Type B pancreatic cell (in vitro differentiated cells): ENCODE results near the gene PARP12. TPM values are rescaled to one million over a fixed set of nuclear protein-coding genes. Genes with fewer than 3 reads are reported as not detected.

ENCODE experiments used
- DNase-seq: peaks from one replicate; pipeline ENCODE4 v3.0.0; 2021; ENCODE audit warnings: mixed read lengths; ENCODE audit not compliant: unreplicated experiment; ENCODE audit errors: extremely low spot score
- H3K27ac Mint-ChIP-seq: 2 replicates; pipeline ENCODE4 v1.8.0; 2021; ENCODE audit warnings: mild to moderate bottlenecking, mixed read lengths
- H3K27me3 Mint-ChIP-seq: 2 replicates; pipeline ENCODE4 v1.8.0; 2021; ENCODE audit warnings: mixed read lengths
- H3K36me3 Mint-ChIP-seq: 2 replicates; pipeline ENCODE4 v1.8.0; 2021; ENCODE audit warnings: mixed read lengths
- H3K4me1 Mint-ChIP-seq: one replicate; pipeline ENCODE4 v1.8.0; 2021; ENCODE audit warnings: mixed read lengths; ENCODE audit not compliant: unreplicated experiment
- H3K4me3 Mint-ChIP-seq: 2 replicates; pipeline ENCODE4 v1.8.0; 2021; ENCODE audit warnings: mild to moderate bottlenecking, mixed read lengths
- H3K9me3 Mint-ChIP-seq: 2 replicates; pipeline ENCODE4 v1.8.0; 2021; ENCODE audit warnings: mixed read lengths
- total RNA-seq: library from RNA; stranded (reverse); gene quantifications from 2 replicates; pipeline ENCODE4 v1.2.1, GENCODE V29; 2021; ENCODE audit warnings: low replicate concordance
- TF ChIP-seq, protein P1 (sequence below): fragments of 200-600 bp; sonication (generic); conservative IDR thresholded peaks from 2 replicates; pipeline ENCODE4 v1.5.0; 2021; ENCODE audit warnings: antibody characterized with exemption, mild to moderate bottlenecking

The PARP12 gene
- total RNA-seq, 1 donor from 2014 or later = 11.9 TPM

DNA sequence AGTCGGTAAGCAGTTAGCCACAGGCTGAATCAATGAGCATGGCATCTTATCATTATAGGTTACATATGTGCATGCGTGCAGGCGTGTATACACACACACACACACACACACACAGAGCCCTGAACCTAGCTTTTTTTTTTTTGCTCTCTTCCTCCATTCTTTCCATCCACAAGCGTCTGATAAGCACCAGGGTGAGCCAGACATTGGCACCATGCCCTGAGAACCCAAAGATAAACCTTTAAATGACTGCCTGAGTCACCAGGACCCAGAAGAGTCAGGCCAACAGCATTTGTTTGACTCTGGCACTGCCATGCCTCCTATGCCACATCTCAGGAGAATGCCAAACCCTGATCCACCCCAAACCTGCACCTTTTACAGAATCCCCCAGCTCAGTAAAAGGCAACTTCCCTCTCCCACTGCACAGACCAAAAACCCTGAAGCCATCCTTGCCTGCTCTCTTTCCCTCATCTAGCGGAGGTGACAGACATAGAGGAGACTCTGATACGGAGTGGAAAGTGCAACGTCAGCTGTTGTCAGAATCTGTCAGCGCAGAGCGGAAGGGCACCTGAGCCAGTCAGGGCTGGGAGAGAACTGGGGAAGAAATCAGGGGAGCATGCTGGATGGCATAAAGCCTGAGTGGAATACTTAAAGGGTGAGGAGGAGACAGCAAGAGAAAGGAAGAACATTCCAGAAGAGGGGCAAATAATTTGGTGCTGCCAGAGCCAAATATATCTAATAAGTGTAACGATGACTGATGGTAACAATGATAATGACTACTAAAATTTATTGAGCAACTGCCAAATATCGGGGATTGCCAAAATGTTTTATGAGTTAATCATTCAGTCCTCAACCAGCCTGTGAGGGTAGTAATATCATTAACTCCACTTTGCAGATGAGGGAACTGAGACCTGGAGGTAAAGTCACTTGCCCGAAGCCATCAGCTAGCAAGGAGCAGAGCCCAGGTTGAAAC lies 3.2 kb downstream of the PARP12 start:
- peaks cover 12% of the 10 kb centered on the region for H3K4me1 Mint-ChIP-seq
- no peak for DNase-seq
- H3K9me3 Mint-ChIP-seq = no peaks in the 10 kb centered on the region
- peaks cover 21% of the 10 kb centered on the region for H3K27me3 Mint-ChIP-seq
- TF ChIP-seq, protein P1, sequence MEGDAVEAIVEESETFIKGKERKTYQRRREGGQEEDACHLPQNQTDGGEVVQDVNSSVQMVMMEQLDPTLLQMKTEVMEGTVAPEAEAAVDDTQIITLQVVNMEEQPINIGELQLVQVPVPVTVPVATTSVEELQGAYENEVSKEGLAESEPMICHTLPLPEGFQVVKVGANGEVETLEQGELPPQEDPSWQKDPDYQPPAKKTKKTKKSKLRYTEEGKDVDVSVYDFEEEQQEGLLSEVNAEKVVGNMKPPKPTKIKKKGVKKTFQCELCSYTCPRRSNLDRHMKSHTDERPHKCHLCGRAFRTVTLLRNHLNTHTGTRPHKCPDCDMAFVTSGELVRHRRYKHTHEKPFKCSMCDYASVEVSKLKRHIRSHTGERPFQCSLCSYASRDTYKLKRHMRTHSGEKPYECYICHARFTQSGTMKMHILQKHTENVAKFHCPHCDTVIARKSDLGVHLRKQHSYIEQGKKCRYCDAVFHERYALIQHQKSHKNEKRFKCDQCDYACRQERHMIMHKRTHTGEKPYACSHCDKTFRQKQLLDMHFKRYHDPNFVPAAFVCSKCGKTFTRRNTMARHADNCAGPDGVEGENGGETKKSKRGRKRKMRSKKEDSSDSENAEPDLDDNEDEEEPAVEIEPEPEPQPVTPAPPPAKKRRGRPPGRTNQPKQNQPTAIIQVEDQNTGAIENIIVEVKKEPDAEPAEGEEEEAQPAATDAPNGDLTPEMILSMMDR = no peak
- H3K4me3 Mint-ChIP-seq = peak overlapping the region; percentile 86
- H3K36me3 Mint-ChIP-seq = peaks cover 10% of the 10 kb centered on the region
- H3K27ac Mint-ChIP-seq = peak overlapping the region; percentile 37

DNA sequence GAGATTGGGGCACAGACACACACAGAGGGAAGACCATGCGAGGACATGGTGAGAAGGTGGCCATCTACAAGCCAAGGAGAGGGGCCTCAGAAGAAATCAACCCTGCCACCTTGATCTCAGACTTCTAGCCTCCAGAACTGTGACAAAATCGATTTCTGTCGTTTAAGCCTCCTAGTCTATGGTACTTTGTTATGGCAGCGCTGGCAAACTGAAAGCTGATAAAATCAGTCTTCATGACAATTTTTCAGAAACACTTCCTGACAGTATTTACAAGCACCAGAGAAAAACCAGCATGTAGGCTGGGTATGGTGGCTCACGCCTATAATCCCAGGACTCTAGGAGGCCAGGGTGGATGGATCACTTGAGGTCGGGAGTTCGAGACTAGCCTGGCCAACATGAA lies 4.2 kb downstream of the PARP12 start:
- peaks cover 5% of the 10 kb centered on the region for H3K36me3 Mint-ChIP-seq
- TF ChIP-seq, protein P1 = no peak
- H3K9me3 Mint-ChIP-seq = no peaks in the 10 kb centered on the region
- no peak for DNase-seq
- H3K27me3 Mint-ChIP-seq = peaks cover 21% of the 10 kb centered on the region
- no peak overlapping the region for H3K4me3 Mint-ChIP-seq
- H3K4me1 Mint-ChIP-seq = peaks cover 12% of the 10 kb centered on the region
- no peak overlapping the region for H3K27ac Mint-ChIP-seq

DNA sequence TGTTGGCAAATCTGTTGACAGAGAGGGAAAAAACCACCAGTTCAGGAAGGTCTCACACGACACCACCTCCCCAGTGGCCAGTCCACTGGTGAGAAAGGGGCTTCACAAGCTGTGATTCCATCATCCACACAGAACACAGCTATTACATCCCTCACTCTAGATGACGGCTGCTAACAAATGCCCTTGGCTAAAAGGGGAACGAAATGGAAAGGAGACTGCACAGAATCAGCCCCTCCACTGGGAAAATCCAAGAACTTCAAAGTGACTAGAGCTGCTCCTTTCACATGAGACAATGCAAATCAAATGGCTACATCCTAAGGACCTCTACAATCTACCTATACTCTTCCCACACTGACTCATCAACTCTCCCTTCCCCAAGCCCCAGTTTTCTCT lies 5.6 kb downstream of the PARP12 start:
- H3K4me3 Mint-ChIP-seq = no peak overlapping the region
- H3K27ac Mint-ChIP-seq = no peak overlapping the region
- peaks cover 21% of the 10 kb centered on the region for H3K27me3 Mint-ChIP-seq
- H3K36me3 Mint-ChIP-seq = peaks cover 8% of the 10 kb centered on the region
- no peaks in the 10 kb centered on the region for H3K9me3 Mint-ChIP-seq
- no peak for DNase-seq
- TF ChIP-seq, protein P1 = no peak
- H3K4me1 Mint-ChIP-seq = peaks cover 12% of the 10 kb centered on the region

DNA sequence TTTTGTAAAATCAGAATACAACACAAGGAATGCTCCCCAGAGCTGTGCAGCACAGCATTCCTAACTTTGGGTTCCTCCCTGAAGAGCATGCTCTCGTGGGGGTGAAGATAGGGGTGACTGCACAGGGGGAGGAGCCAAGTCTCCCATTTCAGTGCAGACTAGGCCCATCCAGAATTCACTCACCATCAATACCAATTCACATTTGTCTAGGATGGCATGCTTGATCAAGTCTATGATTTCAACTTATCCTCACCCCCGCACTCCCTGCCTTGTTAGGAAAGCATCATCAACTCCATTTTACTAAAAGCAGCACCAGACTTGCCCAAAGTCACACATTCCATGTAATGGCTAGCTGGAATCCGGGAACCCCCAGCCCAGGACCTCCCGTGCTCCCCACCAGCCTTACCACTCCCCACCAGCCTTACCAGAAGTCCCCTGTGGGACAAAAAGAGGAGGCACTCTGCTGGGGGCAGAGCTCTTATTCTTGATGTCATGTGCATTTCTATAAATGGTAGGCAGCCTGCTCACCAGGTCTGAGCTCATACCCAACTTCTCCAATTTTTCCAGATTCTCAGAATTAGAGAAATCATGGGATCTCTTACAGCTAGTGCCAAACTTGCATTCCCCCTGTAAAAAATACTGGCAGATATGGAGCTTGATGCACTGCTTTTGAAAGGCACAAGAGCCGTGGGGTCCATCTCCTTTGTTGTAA lies 6.2 kb downstream of the PARP12 start:
- Mint-ChIP-seq H3K9me3 (no peaks in the 10 kb centered on the region), H3K4me1 (peaks cover 12% of the 10 kb centered on the region), H3K27ac (no peak overlapping the region), H3K36me3 (peaks cover 8% of the 10 kb centered on the region), H3K27me3 (peaks cover 19% of the 10 kb centered on the region), H3K4me3 (no peak overlapping the region)
- TF ChIP-seq, protein P1 = no peak
- no peak for DNase-seq

DNA sequence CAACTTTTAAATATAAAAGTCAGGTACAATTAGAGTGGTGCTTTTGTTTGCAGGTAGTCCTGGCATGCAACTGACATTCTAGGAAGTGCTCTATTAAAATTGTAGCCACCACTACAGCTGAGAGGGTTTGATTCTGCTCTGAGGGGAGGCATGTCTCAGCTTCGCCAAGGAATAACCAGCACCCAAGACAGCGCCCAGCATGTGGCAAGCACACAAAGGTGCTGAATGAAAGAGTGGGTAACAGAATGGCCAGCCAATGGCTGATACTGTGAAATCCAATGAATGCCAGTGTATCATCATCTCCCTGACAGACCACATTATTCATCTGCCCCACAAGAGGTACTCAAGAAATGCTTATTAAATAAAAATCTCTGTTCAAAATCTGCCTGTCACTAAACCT lies 6.9 kb downstream of the PARP12 start:
- peaks cover 6% of the 10 kb centered on the region for H3K36me3 Mint-ChIP-seq
- no peaks in the 10 kb centered on the region for H3K9me3 Mint-ChIP-seq
- TF ChIP-seq, protein P1 = no peak
- peak; percentile 37 for DNase-seq
- H3K4me1 Mint-ChIP-seq = peaks cover 10% of the 10 kb centered on the region
- H3K27ac Mint-ChIP-seq = no peak overlapping the region
- H3K4me3 Mint-ChIP-seq = no peak overlapping the region
- H3K27me3 Mint-ChIP-seq = peaks cover 12% of the 10 kb centered on the region
